HG02623 (cell line): ENCODE data around the gene NTPCR.
"Not testable (repeated sequence)": the region's sequence is repeated elsewhere in the genome, so short reads cannot be mapped to it uniquely, and the experiment has no call there.

Experiments
- ATAC-seq: cut with Tn5 transposase; IDR thresholded peaks from one replicate; pipeline ENCODE4 v1.9.1; 2021; ENCODE audit warnings: moderate library complexity; ENCODE audit not compliant: unreplicated experiment

NTPCR gene

GRCh38 chr1:232925421-232926220, 24.8 kb upstream of the NTPCR start:
- ATAC-seq = no peak

- not testable (repeated sequence) for ATAC-seq
These were observed 23.2 kb upstream of the NTPCR start for GRCh38 chr1:232927166-232927565.

DNA sequence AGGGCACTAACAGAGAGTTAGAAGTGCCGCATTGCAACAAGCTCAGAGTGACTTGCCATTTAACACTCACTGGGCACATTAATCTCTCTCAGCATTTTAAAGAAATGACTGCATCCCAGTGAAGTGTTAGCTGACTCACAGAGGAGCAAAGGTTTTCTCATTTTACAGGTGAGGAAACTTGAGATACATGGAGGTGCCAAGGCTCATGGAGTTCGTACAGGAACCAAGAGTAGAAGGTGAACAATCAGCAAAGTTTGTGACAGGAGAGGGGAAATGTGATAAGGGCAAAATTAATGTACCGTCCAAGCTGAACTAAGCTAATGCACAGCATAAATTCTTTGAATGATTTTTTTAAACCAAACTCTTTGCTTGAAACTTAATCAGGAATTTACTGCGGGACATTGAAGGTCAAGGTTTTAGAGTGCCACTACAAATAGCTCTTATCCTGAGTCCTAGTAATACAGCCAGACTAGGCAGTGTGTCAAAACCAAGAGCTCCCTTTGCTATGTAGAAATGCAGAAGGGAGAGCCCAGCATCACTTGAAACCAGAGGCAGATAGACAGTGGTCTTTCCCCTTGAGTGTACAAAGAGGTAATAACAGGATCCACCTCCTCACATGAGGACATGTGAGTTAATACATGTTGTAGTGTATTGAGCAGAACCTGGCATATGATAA, 22.4 kb upstream of the NTPCR start:
- ATAC-seq = no peak

DNA sequence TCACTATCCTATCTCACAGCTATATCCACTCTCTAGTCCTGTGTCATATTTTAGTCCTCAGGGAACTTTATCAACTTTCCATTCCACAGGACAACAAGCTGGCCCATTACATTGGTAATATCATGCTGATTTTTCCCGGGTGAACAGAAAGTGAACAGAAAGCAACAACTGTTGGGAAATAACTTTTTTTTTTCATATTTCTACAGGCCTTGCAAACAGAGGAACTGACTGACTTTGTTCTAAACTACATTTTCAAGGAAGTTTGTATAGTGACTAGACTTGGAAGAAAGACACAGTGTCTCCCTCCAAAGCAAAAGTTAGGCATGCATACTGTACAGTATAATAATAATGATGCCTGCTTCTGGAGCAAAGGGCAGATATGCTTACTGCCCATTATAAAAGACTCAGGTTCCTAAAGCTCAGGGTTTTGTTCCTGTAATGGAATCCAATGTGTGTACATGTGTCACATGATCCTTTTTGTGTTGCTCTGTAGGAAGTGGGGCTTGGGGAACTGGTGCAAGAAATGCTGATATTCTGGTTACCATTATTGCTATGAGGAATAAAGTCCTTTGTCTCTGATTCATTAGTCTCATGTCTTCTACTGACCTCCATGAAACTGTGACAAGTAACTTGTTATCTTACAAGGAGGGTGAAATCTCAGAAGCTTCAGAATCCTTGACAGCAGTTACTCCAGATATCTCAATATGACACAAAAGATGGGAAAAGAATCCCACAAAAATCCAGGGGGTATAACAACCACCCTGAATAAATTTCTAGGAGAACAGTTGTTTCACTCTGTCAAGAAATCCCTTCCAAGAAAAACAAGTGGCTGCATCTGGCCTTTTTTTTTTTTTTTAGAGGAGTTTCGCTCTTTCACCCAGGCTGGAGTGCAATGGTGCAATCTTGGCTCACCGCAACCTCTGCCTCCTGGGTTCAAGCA, 17.7 kb upstream of the NTPCR start:
- no peak for ATAC-seq

DNA sequence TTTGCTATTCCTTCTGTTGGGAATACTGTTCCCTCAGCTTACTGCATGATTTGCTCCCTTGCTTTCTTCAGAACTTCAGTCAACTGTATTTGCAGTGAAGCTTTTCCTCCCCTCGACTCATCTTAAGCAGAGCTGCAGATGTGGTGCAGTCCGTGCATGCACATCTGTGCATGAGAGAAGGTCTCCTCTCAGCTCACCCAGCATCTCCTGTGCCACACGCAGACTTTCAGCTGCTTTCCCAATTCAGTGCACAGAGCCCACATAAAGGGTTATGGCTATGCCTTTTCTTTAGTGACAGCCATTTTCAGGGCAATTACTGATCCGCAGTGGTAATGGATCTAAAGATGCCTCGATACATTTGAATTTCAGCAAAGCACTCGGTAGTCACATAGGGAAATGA, 13.5 kb upstream of the NTPCR start:
- ATAC-seq = no peak

- ATAC-seq = no peak
These were observed 12.6 kb upstream of the NTPCR start for GRCh38 chr1:232937741-232938375.

DNA sequence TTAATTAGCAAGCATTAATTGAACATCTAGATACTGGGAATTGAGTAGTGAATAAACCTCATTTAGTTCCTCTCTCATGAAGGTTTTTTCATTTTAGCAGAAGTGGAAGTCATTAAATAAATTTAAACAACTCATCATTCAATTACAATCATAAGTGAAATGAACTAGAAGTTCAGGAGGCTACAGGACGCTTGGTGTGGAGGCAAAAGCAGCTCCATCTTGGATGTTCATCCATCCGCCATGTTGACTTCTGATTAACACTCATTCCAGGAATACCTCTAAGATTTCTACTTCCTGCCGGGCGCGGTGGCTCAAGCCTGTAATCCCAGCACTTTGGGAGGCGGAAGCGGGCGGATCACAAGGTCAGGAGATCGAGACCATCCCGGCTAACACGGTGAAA, 11.5 kb upstream of the NTPCR start:
- ATAC-seq = no peak

DNA sequence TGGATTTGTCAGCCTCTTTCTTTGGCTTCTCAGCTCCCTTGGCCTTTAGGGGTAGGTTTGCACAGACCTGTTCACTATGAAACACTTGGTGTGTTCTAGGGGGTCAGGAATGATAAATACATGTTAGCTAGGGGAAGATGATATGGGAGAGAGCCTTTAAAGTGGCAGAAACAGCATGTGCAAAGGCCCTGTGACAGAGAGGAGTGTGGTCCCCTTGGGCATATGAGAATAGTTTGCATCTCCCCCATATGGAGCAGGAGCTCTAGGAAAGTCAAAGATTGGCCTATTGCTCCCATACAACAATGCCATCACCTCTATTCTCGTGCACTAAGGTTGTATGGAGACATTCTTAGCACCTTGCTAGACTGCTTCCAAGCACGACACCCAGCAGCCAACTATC, 10.7 kb upstream of the NTPCR start:
- ATAC-seq = no peak

GRCh38 chr1:232940262-232940661, 10.1 kb upstream of the NTPCR start:
- ATAC-seq = no peak

DNA sequence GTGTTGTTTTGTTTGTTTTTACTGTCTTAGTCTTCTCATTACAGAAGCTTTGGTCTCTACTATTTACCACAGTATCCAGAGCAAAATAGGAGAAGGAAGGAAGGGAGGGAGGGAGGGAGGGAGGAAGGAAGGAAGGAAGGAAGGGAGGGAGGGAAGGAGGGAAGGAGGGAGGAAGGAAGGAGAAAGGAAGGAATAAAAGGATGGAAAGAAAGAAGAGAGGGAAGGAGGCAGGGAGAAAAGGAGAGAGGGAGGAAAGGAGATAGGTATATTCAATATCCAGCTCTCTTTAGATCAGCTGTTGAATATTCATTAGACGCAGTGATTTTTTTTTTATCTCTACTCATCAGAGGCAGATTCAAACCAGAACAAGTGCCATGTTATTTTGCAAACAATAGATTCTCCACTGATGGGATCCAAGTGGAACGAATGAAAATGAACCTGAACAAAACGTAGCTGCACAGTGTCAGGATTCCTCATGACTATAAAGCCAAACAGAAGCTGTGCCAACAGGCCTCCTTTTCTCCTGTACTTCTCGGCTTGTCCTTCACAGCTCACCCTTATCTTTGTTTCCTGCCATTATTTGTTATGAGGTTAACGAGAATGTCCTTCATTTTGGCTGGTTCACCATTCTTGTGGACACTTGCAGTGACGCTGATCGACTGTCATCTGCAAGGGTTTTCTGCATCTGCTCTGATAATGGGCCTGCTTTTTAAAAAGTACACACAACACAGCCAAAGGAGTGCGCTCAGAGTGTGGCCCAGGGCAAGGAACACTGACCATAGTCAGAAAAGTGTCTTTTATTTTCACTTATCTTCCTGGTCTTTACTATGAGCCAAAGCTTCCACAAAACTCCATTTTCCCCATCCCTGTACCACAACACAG, 7.8 kb upstream of the NTPCR start:
- no peak for ATAC-seq

- ATAC-seq = peak; percentile 50
These were observed 6.6 kb upstream of the NTPCR start for GRCh38 chr1:232943679-232944252.

- no peak for ATAC-seq
These were observed 6.1 kb upstream of the NTPCR start for GRCh38 chr1:232944347-232944746.

- no peak for ATAC-seq
These were observed 695 bp upstream of the NTPCR start for GRCh38 chr1:232949636-232950196.

DNA sequence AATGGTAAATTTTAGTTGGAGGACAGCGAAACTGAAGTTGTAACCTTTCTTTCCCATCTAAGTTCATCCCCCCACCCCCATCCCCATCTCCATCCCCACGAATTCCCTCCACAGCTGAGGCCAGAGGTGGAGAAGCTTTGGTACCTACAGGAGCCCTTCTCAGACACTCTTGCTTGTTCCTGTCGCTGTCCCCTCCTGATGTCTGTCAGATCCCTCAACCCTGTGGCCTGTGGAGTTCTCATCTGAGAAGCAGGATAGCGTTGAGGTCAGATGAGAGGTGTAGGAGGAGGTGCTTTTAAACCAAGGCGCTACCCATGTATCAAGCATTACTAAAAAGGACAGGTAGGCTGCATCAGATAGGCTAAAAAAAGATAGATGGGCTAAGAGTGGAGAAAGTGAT, 769 bp downstream of the NTPCR start:
- peak; percentile 22 for ATAC-seq

- no peak for ATAC-seq
These were observed 1.2 kb downstream of the NTPCR start for GRCh38 chr1:232951605-232952004.

DNA sequence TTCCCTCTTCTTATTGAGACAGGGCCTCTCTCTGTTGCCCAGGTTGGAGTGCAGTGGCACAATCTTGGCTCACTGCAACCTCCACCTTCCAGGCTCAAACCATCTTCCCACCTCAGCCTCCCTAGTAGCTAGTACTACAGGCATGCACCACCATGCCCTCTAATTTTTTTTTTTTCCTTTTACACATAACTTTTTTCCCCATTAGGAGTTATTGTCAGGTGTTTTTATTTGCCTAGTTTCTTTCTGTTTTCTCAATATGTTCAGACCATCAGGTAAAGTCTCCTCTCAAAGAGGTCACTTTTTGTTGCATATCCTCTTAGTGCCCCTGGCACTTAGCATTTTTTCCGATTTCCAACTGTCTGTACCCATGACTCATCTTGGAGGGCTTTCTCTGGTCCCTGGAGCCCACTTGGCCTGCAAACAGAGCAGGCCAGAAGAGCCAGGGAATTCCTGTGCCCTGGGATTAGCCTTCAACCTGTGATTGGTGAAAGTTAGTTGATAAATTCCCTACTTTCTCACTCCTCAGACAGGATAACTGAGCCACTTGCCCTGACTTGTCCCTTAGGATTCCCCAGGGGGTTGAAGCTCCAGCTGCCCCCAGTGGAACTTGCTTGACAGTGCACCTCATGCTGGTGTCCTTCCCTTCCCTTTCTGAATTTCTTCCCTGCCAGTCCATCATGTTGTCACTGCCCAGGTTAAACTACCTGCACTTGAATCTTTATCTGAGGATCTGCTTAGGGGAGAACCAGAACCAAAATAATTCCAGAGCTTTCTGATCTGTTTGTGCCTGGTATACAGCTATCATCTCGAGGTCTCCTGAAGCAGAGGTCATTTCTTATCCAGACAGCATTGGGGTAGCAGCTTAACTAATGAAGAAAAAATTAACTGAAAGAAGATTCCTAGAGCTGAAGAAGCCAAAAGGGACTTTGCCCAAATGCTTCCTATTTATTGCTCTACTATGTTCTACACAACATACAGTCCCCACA, 2.4 kb downstream of the NTPCR start:
- ATAC-seq = peak; percentile 41

- ATAC-seq = no peak
These were observed 4.4 kb downstream of the NTPCR start for GRCh38 chr1:232954594-232955365.
